ENCODE data around the gene CYP26C1. TPM values are rescaled to one million over a fixed set of nuclear protein-coding genes. Genes with fewer than 3 reads are reported as not detected.

CYP26C1 gene
- total RNA-seq, 4 donors from 2014 or later, result not detected

DNA sequence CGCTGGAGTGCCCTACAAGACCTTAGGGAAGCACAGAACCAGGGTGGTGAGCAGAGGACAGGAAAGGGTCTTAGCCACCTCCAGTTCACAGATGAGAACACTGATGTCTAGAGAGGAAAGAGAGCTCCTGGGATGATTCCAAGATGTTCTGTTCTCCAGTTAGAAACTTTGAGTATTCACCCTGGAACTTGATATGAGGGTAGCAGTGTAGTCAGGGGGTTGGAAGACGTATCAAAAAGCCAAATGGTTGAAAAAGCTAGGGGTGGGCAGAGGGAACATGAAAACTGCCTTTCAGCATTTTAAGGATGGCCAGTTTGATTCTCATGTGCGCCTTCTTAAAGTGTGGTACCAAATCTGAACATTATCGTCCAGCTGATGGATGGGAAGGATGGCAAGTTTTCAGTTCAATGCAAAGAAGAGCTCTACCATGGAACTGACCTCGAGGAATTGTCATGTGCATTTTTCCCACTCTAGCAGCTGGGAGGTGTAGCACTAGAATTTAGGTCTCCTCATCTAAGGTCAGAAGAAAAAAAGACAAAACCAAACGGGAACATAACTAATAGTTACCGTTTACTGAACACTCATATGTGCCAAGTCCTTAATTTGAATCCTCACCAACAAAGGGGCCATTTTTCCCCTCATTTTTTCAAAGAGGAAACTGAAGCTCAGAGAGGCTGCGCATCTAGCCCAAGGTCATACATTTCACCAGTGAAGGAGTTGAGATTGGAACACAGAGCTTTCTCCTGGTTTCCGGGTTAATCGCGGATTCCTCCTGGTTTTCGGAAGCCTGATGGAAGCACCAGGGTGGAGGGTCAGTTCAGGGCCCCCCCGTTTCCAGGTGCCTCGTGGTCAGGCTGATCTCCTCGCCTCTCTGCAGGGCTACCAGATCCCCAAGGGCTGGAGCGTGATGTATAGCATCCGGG is 7.1 kb downstream of the CYP26C1 start:
- intact Hi-C loops (cut with DNase I; ENCODE audit: low total_unique reads), result no loop called here

DNA sequence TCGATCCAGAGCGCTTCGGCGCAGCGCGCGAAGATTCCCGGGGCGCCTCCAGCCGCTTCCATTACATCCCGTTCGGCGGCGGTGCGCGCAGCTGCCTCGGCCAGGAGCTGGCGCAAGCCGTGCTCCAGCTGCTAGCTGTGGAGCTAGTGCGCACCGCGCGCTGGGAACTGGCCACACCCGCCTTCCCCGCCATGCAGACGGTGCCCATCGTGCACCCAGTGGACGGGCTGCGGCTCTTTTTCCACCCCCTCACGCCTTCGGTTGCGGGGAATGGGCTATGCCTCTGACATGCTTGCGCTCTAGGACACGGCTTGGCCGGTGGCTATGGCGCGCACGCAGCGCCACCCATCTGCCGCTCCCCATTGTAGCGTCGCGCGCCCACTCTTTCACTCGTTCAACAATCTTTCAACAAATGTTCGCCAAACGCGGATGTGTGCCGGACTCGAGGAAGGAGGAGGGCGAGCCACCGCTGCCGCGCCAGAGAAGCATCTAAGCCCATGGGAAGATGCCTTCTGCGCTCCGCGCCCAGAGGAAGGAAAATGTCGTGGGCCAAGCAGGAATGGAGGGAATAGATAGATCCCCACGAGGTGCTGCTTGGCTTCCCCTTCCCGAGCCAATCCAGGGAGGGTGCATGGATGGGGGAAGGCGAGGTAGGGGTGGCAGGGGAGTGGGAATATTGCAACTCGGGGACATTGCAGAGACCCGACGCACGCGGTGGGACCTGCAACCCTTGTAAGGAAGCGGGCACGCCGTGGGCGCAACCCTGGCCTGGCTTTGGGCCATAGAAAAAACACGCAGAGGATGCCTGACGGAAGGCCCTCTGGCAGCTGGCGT is 8.0 kb downstream of the CYP26C1 start:
- intact Hi-C loops (cut with DNase I; ENCODE audit: low total_unique reads) (no loop called here), in situ Hi-C loops (cut with MboI; ENCODE audit: low sequenced_read_pairs in 4 of 4) (no loop called here)
- no peak for DNase-seq
- Histone ChIP-seq H3K27me3 (peaks cover 52 to 62% (median 55%) of the 10 kb centered on the region in 3 donors), H3K4me1 (peaks cover 10 to 24% of the 10 kb centered on the region in 2 donors), H3K9me3 (no peaks in the 10 kb centered on the region), H3K36me3 (no peaks in the 10 kb centered on the region), H3K4me3 (peak overlapping the region in 1 of 4 donors; percentile 21), H3K27ac (no peak overlapping the region)
- no peak for ATAC-seq
- no peak for TF ChIP-seq POLR2A (IDR thresholded peaks at IDR 0.05)
- TF ChIP-seq, protein P1, sequence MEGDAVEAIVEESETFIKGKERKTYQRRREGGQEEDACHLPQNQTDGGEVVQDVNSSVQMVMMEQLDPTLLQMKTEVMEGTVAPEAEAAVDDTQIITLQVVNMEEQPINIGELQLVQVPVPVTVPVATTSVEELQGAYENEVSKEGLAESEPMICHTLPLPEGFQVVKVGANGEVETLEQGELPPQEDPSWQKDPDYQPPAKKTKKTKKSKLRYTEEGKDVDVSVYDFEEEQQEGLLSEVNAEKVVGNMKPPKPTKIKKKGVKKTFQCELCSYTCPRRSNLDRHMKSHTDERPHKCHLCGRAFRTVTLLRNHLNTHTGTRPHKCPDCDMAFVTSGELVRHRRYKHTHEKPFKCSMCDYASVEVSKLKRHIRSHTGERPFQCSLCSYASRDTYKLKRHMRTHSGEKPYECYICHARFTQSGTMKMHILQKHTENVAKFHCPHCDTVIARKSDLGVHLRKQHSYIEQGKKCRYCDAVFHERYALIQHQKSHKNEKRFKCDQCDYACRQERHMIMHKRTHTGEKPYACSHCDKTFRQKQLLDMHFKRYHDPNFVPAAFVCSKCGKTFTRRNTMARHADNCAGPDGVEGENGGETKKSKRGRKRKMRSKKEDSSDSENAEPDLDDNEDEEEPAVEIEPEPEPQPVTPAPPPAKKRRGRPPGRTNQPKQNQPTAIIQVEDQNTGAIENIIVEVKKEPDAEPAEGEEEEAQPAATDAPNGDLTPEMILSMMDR (IDR thresholded peaks at IDR 0.05 in 4 of 5, conservative IDR thresholded peaks at IDR 0.05 in 1 of 5), result no peak

More for the DNA sequence above, 7.1 kb downstream of the CYP26C1 start:
- DNase-seq, result no peak
- TF ChIP-seq, protein P1 (IDR thresholded peaks at IDR 0.05 in 4 of 5, conservative IDR thresholded peaks at IDR 0.05 in 1 of 5), result no peak
- no peak for TF ChIP-seq POLR2A (IDR thresholded peaks at IDR 0.05)
- H3K27me3 ChIP-seq, result peaks cover 43 to 53% (median 46%) of the 10 kb centered on the region in 3 donors
- no peak for ATAC-seq
- H3K36me3 ChIP-seq, result no peaks in the 10 kb centered on the region
- no peaks in the 10 kb centered on the region for H3K9me3 ChIP-seq
- H3K27ac ChIP-seq, result no peak overlapping the region
- peaks cover 5 to 15% of the 10 kb centered on the region in 2 donors for H3K4me1 ChIP-seq
- H3K4me3 ChIP-seq, result peak overlapping the region in 1 of 4 donors; percentile 21
- in situ Hi-C loops (cut with MboI; ENCODE audit: low sequenced_read_pairs in 4 of 4), result no loop called here

DNA sequence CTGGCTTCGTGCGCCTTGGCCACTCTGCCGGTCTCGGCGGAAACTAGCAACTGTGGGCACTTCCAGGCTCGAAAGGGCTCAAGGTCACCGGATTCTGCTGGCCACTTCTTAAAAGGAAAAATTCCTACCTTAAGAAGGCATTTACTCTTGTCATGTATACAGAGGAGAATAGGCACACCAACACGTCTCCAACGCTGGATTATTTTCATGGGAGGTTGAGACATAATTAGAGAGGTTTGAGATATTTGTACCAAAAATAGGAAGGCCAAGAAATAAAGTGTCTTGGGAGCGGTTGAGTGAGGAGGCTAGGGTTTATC is 8.6 kb downstream of the CYP26C1 start:
- peaks cover 12 to 29% of the 10 kb centered on the region in 2 donors for H3K4me1 ChIP-seq
- no peaks in the 10 kb centered on the region for H3K9me3 ChIP-seq
- DNase-seq, result no peak
- no peak for ATAC-seq
- no peaks in the 10 kb centered on the region for H3K36me3 ChIP-seq
- TF ChIP-seq, protein P1 (IDR thresholded peaks at IDR 0.05 in 4 of 5, conservative IDR thresholded peaks at IDR 0.05 in 1 of 5), result no peak
- no peak for TF ChIP-seq POLR2A (IDR thresholded peaks at IDR 0.05)
- H3K4me3 ChIP-seq, result no peak overlapping the region
- peaks cover 58 to 68% (median 58%) of the 10 kb centered on the region in 3 donors for H3K27me3 ChIP-seq
- H3K27ac ChIP-seq, result no peak overlapping the region
- intact Hi-C loops (cut with DNase I; ENCODE audit: low total_unique reads) (no loop called here), in situ Hi-C loops (cut with MboI; ENCODE audit: low sequenced_read_pairs in 4 of 4) (no loop called here)

DNA sequence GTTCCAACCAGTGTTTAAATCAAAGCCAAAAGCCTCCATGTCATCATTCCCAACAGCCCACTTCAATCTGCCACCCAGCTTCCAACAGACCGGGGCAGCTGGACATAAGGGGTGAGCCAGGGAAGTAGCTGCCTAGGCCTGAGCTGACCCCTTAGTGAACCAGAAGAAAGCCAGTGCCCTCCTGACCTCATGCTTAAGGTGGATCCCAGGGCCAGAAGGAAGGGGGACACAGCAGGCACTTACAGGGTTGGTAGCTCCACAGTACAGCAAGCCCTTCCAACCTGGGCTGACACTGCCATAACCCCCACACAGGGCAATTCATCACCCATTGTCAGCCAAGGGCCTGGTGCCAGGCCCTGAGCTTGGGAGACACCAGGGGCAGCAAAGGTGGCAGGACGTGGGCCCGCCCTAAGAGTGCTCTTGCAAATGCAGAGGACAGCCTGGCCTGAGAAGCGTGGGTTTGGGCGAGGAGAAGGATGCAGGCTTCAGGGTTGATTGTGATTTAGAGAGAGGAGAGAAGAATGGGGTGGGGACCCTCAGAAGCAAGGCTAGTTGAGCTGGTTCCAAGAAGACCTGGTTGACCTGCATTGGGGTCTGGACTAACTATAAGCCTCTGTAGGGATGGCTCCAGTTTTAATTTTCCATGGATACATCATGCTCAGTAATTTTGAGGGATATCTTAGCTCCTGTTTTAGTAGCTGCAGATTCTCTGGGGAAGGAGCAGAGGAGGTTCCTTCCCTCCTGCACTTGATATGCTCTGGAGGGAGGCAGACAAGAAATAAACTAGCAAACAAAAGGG is 10.0 kb downstream of the CYP26C1 start:
- TF ChIP-seq POLR2A (IDR thresholded peaks at IDR 0.05), result no peak
- TF ChIP-seq, protein P1 (IDR thresholded peaks at IDR 0.05 in 4 of 5, conservative IDR thresholded peaks at IDR 0.05 in 1 of 5), result no peak
- no peak overlapping the region for H3K4me3 ChIP-seq
- H3K4me1 ChIP-seq, result peaks cover 12 to 34% of the 10 kb centered on the region in 2 donors
- H3K27me3 ChIP-seq, result peaks cover 62 to 75% (median 63%) of the 10 kb centered on the region in 3 donors
- H3K36me3 ChIP-seq, result no peaks in the 10 kb centered on the region
- intact Hi-C loops (cut with DNase I; ENCODE audit: low total_unique reads) (loop anchor here (10.0 kb wide), 1 partner anchor 284 kb away; no protein-coding TSS in a partner anchor), in situ Hi-C loops (cut with MboI; ENCODE audit: low sequenced_read_pairs in 4 of 4) (no loop called here)
- DNase-seq (no peak), ATAC-seq (no peak)
- H3K9me3 ChIP-seq, result no peaks in the 10 kb centered on the region
- no peak overlapping the region for H3K27ac ChIP-seq
